ENCODE data around the gene B3GALT2.
A peak's percentile ranks its signal among the peaks of the same experiment; 100 is the strongest.

The B3GALT2 gene

GRCh38 chr1:193216920-193217319 is 30.5 kb upstream of the B3GALT2 start:
- no peak for TF ChIP-seq CTCF (IDR thresholded peaks at IDR 0.05; ENCODE audit: extremely low read depth, missing control alignments)
- no peak for DNase-seq (ENCODE audit: low spot score)

DNA sequence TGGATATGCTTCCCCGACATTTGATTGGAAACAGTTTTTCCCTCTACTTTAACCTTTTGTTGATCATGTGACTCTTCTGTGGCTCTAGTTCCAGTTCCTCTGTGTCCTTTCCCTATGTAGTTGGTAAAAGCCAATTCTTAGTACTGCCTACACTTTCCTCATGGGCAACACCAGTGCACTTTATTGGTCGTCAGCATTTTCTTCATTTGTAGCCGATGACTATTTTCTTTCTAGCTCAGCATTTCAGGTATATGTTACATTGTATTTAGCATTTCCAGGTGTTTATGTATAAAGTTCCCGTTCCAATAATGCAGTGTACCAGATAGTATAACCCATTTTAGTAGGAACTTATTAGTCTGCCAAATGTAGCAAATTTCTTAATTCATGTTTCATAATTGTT is 27.6 kb upstream of the B3GALT2 start:
- TF ChIP-seq CTCF (IDR thresholded peaks at IDR 0.05; ENCODE audit: extremely low read depth, missing control alignments) = no peak
- DNase-seq (ENCODE audit: low spot score) = no peak

GRCh38 chr1:193212637-193213036 is 26.2 kb upstream of the B3GALT2 start:
- no peak for TF ChIP-seq CTCF (IDR thresholded peaks at IDR 0.05; ENCODE audit: extremely low read depth, missing control alignments)
- DNase-seq (ENCODE audit: low spot score) = no peak

DNA sequence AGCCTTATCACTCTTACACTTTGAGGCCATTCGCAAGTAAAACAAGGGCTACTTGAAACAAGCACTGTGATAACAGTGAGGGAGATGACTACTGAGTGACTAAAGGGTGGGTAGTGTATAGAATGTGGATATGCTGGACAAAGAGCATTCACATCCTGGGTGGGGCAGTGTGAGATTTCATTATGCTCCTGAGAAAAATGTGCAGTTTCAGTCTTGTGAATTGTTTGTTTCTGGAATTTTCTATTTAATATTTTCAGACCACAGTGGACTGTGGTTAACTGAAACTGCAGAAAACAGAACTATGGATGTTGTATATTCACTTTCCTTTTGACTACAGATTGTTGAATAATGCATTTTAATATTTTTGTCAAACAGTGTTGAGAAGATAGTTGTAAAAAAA is 25.1 kb upstream of the B3GALT2 start:
- TF ChIP-seq CTCF (IDR thresholded peaks at IDR 0.05; ENCODE audit: extremely low read depth, missing control alignments) = no peak
- peak; percentile 5 for DNase-seq (ENCODE audit: low spot score)

DNA sequence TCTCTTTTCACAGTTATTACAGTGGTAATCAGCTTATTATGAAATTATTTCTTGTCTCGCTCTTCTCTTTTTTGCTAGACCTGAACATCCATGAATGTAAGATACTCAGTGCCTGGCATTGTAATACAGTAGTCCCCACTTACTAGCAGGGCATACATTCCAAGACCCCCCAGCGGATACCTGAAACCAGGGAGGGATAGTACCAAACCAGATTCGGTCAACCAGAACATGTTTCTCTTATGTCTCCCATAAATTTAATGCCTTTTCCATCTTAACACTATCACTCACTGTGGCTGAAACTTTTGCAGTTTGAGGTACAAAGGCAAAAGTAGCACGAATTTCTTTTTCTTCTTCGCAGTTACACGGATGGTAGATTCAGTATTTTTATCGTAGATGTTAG is 24.6 kb upstream of the B3GALT2 start:
- DNase-seq (ENCODE audit: low spot score) = no peak
- TF ChIP-seq CTCF (IDR thresholded peaks at IDR 0.05; ENCODE audit: extremely low read depth, missing control alignments) = no peak

GRCh38 chr1:193201021-193201420 is 14.6 kb upstream of the B3GALT2 start:
- no peak for DNase-seq (ENCODE audit: low spot score)
- no peak for TF ChIP-seq CTCF (IDR thresholded peaks at IDR 0.05; ENCODE audit: extremely low read depth, missing control alignments)

GRCh38 chr1:193199940-193200339 is 13.5 kb upstream of the B3GALT2 start:
- no peak for TF ChIP-seq CTCF (IDR thresholded peaks at IDR 0.05; ENCODE audit: extremely low read depth, missing control alignments)
- DNase-seq (ENCODE audit: low spot score) = no peak

Data from GM20000 (cell line).